HG03460 (cell line): ENCODE results near the gene WDR7.
A peak's percentile ranks its signal among the peaks of the same experiment; 100 is the strongest.

Source experiments
- ATAC-seq: cut with Tn5 transposase; IDR thresholded peaks from one replicate; pipeline ENCODE4 v1.9.1; 2021; ENCODE audit not compliant: unreplicated experiment

WDR7 gene

GRCh38 chr18:56795381-56795780 lies 144.2 kb downstream of the WDR7 start:
- ATAC-seq: no peak

- ATAC-seq: no peak
These were observed 148.6 kb downstream of the WDR7 start for GRCh38 chr18:56799756-56800155.

- no peak for ATAC-seq
These were observed 151.9 kb downstream of the WDR7 start for GRCh38 chr18:56803051-56803450.

GRCh38 chr18:56804395-56804794 lies 153.2 kb downstream of the WDR7 start:
- ATAC-seq: no peak

- no peak for ATAC-seq
These were observed 156.7 kb downstream of the WDR7 start for GRCh38 chr18:56807901-56808300.

- ATAC-seq: no peak
These were observed 161.5 kb downstream of the WDR7 start for GRCh38 chr18:56812674-56813073.

GRCh38 chr18:56815926-56816325 lies 164.8 kb downstream of the WDR7 start:
- no peak for ATAC-seq

- no peak for ATAC-seq
These were observed 172.9 kb downstream of the WDR7 start for GRCh38 chr18:56823986-56824565.

GRCh38 chr18:56825321-56825720 lies 174.2 kb downstream of the WDR7 start:
- ATAC-seq: no peak

GRCh38 chr18:56825878-56826277 lies 174.7 kb downstream of the WDR7 start:
- no peak for ATAC-seq

- ATAC-seq: no peak
These were observed 180.8 kb downstream of the WDR7 start for GRCh38 chr18:56831988-56832387.

- no peak for ATAC-seq
These were observed 184.2 kb downstream of the WDR7 start for GRCh38 chr18:56835331-56835730.

GRCh38 chr18:56836173-56836572 lies 185.0 kb downstream of the WDR7 start:
- ATAC-seq: no peak

GRCh38 chr18:56841836-56842235 lies 190.7 kb downstream of the WDR7 start:
- no peak for ATAC-seq

GRCh38 chr18:56843241-56843640 lies 192.1 kb downstream of the WDR7 start:
- ATAC-seq: no peak

- ATAC-seq: no peak
These were observed 193.4 kb downstream of the WDR7 start for GRCh38 chr18:56844556-56844955.

GRCh38 chr18:56851774-56852173 lies 200.6 kb downstream of the WDR7 start:
- peak; percentile 87 for ATAC-seq

GRCh38 chr18:56853961-56854360 lies 202.8 kb downstream of the WDR7 start:
- no peak for ATAC-seq

GRCh38 chr18:56861244-56861643 lies 210.1 kb downstream of the WDR7 start:
- ATAC-seq: no peak

- ATAC-seq: peak; percentile 49
These were observed 218.1 kb downstream of the WDR7 start for GRCh38 chr18:56869189-56869777.

- ATAC-seq: no peak
These were observed 219.8 kb downstream of the WDR7 start for GRCh38 chr18:56870982-56871381.

GRCh38 chr18:56872140-56872539 lies 221.0 kb downstream of the WDR7 start:
- no peak for ATAC-seq
